Measurements from ENCODE around the gene BPNT1.

Gene BPNT1

DNA sequence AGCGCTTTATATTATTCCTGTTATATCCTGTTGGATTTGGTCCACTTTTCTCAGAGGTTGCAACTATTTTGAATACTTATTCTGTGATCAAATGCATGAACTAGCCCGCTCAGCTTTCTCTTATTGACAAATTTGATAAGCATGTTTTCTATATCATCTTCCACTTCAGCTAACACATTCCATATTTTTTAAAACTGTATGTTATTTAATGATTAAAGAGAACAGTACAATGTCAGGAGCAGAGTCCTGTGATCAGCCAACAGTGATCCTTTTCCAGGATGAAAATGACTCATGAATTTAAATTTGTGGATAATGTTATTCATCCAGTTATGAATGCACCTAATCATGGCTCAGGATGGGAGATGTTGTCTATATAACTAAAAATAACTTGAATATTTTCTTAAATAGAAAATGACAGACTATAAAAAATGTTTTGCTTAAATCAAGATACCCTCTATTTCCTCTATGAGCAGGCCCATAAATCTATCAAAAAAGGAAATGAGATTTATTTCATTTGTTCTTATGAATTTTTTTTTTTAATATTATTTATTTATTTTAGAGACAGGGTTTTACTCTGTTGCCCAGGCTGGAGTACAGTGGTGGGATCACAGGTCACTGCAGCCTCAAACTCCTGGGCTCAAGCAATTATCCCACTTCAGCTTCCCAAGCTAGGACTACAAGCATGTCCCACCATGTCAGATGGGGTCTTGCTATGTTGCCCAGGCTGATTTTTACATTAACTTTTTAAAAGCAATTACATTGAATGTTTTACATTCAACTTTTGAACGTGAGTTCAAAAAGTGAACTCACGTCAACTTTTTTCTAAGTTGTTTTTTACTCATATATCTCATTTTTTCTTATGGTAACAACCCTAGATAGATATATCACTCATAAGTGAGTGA lies 12.5 kb downstream of the BPNT1 start:
- no peak for DNase-seq

DNA sequence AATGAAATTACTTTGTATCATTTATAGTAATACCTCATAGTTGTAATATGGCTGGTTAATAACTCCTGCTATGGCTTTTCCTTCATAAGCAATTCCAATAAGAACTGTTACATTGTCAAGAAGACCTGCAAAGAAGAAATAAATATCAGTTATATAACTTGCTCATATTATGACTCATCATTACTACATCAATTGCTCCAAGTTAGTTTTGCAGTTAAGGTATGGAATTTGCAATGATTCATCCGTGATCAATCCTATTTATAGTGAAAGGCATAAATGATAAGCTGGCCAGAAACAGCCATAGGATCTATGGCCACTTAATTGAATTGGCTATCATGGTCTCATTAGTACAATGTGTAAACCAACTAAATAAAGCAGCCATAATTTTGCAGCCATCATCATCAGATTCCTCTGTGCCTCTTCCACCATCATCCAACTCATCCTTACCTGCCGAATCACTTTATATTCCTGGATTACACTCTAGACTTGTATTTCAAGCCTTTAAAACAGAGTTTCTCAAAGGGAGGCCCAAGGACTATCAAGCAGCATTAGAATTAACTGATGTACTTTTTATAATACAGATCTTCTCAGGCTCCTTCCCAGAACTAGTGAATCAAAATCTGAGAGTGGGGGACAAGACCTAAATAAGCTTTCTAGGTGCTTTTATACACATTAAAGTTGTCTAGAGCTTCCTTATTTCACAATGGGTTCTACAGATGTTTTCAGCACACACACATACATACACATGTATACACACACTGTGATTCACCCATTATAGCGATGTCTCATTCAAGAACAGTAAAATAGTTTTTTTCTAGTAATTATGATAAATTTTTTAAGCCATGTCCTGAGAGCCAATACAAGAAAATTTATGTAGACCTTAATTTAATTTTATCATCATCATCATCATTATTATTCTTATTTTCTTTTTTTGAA lies 22.1 kb downstream of the BPNT1 start:
- DNase-seq, result no peak

DNA sequence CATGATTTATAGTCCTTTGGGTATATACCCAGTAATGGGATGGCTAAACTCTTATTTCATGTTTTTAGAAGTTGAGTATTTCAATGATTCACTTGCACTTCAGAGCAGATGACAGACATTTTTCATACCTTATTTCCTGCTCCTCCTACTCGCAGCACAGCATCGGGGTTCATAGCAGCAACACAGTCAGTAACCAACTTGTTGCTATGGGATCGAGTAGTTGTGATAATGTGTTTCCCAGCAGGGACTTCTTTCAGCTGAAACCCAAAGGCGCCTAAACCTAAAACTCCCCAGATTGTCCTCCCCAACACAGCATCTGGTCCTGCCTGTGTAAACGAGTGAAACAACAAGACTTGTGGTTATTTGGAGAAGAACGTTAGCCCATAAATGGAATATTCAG lies 27.0 kb downstream of the BPNT1 start:
- DNase-seq, result no peak

DNA sequence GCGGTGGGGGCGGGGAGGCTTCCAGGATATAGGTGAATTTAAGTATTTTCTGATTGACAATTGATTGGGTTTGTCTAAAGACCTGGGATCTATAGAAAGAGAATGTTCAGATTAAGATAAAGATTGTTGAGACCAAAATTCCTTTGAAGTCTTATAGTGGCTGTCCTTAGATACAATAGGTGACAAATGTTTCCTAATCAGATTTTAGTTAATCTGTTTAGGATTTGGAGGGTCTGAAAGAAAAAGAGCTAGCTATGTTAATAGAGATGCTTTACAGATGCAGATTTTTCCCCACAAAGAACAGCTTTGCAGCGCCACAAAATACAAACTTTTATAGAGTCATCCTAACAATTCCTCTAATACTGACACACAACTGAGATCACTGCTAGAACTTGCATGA lies 28.7 kb downstream of the BPNT1 start:
- no peak for DNase-seq

DNA sequence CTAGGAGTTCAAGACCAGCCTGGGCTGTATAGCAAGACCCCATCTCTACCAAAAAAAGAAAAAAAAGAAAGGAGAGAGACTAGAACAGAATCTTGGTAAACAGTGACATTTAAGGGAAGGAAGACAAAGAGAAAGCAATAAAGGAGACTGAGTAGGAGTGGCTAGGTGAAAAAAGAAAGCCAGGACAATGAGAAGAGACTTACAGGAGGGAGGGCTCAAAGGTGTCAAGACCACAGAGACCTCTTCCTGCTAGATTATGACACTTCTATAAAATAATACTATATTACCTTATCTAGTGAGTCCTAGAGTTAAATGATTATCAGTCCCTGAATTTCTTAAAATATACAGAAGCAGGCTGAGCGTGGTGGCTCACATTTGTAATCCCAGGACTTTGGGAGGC lies 33.2 kb downstream of the BPNT1 start:
- peak; percentile 42 for DNase-seq

DNA sequence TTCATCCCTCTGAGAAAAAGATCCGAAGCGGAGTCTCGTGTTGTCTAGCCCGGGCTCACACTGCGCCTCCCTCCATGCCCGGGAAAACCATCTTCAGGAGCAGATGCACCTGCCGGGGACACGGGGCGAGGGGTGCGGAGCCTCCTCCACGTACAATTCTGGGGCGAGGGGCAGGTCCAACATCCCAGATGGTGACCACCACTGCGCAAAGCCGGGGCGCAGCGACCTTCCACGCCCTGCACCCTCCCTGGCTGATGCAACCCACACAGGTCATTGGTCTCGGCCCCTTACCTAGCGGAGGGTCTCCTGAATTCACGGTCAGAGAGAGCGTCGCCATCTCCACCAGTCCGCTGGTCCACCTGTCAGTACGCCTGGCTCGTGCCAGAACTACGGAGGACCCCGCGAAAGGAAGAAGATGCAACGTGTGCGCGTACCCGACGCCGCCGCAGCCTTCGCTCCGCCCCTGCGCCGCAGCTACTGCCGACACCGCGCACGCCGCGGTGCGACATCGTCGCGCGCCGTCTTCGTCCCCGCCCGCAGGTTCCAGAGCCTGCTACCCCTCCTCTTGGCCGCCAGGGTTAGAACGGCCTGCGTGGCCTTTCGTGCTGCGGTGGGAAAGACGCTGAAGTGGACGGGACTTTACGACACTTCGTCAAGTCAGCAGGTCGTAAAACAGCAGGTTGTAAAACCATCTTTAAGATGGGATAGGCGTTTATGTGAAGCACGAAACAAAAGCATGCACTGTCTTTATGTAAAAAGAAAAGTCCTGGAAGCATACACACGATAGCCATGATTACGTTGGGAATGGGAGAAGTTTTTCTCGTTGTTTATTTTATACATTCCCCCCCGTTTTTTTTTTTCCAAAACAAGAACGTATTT lies 43.3 kb downstream of the BPNT1 start, which contains the start of gene EPRS1:
EPRS1 (minus strand) TSS at position 454 of the 879 bp plus-strand sequence; CDS start at position 337, 117 bp downstream.
- peak; percentile 96 for DNase-seq

DNA sequence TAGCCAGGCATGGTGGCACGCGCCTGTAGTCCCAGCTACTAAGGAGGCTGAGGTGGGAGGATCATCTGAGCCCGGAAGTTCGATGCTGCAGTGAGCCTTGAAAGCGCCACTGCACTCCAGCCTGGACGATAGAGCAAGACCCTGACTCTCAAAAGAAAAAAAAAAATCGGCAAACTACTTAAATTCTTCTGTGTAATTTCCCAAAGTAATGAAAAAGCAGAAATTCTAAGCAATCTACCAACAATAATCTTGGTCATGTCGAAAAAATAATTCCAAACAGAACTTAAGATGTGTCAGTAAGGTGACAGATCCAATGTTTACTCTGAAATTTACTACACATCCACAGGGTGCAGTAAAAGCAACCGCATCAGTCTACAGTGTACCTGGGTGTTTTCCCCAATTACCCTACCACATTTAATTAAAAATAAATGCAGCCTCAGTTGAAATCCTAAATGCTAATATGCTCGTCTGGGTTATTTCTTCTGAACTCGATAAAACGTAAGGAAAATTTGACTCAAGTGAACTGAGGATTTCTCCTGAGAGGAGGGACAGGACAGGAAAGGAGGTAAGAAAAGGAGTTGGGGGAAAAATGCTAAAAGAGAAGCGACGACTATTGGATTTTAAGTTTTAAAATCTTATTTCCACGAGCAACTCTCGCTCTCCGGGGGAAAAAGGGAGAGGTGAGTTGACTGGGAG lies 44.1 kb downstream of the BPNT1 start:
- peak; percentile 30 for DNase-seq

DNA sequence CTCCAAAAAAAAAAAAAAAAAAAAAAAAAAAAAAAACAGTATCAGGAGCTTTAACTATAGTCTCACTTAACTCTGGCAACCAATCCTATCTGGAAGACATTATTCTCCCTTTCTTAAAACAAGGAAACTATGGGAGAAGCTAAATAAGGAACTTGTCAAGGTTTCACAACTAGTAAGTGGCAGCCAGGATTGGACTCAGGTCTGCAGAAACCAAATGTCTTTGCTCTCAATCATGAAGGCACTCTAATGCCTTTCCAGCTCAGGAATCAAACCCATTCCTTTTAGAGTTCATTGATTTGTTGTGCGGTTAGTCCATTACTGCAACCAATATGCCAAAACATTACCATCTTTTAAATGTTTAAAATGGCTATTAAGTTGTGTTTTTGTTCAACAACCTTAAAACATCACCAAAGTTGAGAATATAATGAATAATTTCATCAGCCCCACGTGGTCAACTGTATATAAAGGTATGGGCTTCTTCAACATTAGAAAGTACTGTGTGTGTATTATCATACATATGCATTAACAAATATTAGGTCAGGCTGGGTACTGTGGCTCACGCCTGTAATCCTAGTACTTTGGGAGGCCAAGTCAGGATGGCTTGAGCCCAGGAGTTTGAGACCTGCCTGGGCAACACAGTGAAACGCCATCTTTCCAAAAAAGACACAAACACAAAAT lies 44.8 kb downstream of the BPNT1 start:
- DNase-seq, result no peak

DNA sequence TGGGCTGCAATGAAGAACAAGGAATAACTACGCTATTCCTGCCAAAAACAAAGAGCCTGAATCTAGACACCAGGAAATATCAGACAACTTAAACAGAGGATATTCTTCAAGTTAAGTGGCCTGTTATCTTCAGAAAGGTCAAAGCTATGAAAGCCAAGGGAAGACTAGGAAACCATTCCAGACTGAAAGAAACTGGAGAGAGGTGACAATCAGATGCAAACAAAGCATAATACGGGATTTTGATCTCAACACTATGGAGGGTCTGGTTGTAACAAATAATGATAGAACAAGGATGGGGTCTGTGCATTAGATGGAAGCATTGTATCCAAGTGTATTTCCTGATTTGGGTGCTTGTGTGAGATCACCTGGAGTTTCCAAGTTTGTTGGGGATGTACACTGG lies 45.9 kb downstream of the BPNT1 start:
- DNase-seq, result no peak

DNA sequence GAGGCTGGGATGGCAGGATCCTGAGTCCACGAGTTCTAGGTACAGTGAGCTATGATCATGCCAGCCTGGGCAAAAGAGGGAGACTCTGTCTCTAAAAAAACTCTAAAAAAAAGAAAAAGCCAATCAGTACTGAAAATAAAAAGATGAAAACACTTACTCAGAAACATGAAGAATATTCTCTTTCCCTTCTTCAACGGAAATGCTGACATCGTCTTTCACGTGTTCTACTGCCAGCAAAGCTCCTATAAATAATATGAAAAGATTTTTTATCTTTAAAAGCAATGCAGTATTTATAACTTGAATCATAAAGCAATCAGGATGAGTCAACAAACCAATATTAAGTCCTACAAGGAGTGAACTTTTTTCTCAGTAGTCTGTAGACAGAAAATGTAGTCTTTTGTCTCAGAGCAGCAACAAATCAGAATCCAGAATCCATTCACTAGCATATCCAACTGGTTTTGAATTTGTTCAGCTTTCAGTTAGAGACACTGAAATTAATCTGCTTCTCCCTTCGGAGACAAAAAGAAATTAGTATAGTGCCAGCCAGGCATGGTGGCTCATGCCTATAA lies 49.5 kb downstream of the BPNT1 start:
- no peak for DNase-seq

DNA sequence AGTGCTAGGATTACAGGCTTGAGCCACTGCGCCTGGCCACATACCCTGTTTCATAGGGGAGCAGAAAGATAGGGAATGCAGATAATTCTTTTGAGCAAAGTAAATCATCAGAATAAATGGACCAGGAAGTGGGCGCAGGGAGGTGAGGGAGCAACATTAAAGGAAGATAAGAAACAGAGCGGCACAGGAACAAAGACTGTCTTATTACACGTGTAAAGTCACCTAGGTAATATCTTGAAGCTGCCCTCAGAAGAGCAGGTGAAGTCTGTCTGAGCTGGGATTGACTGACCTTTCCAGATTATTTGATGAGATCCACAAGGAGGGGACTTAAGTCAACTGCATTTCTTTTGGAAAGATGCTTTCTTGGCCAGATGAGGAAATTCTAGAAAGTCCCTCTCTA lies 50.9 kb downstream of the BPNT1 start:
- no peak for DNase-seq

DNA sequence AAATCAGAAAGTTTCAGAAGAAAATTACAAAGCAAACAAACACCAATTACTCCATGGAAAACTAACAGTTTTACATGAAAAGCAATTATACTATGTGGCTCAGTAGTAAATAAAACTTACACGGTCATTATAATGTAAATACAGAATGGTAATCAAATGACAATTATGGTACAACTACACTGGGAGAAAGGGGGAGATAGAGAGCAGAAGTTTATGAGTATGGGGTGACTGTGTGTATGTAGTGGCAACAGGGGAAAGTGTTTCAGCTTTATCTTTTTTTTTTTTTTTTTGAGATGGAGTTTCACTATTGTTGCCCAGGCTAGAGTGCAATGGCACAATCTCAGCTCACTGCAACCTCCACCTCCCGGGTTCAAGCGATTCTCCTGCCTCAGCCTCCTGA lies 51.8 kb downstream of the BPNT1 start:
- peak; percentile 14 for DNase-seq

DNA sequence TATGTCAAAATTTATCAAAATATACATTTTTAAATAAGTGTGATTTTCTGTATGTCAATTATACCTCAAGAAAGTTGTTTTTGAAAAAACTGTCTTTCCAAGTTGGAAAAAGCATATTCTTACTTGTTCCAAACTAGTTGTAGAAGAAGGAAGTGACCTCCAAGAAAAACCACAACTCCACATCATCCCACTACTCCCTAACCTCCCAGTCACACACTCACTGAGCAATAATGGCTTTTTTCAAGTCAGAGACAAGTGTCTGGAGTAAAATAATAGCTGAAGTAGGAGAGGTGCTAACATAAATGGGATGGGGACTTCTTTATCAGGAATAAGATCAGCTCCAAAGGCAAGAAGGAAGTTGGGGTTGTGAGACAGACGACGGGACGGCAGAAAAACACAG lies 56.7 kb downstream of the BPNT1 start:
- DNase-seq, result no peak

DNA sequence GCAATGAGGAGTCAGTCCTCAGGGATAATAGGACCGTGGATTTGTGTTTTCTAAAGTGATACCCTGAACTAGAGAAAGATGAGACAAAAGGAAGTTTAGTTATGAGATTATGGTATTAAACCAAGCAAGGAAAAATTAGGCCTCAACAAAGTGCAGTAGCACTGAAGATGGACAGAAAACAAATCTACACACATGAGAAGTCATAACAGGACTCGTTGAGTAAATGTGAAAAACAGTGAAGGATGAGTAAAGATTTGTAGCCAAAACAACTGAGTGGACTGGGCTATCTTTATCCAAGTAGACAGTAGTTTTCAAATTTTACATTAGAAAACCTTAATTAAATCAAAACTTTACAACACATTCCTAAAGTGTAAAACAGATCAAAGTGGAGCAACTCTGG lies 58.3 kb downstream of the BPNT1 start:
- DNase-seq, result no peak

DNA sequence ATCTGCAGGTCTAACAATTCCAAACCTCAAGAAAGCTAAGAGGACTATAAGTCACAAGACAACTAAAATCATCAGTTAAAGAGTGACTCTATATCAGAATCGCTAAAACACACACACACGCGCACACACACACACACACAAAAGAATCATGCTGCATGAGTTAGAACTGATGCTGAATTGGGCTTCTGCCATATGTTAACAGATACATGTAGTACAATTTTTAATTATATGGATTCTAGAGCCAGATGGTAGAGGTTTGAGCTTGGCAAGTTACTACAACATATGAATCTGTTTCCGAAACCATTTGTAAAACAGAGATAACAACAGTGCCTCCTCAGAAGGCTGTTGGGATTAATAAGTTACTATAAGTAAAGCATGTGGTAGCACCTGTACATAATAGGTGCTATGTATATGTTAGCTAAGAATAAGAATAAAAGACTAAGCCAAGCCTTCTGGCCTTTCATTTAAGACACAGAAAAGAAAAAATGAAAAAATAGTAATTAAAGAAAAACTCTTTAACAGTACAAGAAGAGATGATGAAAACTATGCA lies 61.2 kb downstream of the BPNT1 start:
- DNase-seq, result no peak

DNA sequence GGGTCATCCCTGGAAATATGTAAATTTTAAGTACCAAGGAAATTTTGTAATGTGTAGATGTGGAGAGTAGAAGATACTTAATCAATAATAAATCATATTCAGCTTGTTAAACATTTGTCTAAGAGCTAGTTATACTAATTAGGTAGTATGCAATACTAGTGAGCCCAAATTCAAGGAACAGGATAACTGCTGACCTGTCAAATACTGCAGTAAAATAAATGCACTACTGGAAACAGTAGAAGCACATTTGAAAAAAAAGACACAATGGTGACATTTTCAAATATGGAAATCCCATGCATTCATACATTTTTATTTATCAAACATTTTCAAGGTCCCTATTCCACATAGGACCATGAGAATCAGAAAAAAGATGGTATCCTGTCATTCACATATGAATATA lies 70.5 kb downstream of the BPNT1 start:
- no peak for DNase-seq

DNA sequence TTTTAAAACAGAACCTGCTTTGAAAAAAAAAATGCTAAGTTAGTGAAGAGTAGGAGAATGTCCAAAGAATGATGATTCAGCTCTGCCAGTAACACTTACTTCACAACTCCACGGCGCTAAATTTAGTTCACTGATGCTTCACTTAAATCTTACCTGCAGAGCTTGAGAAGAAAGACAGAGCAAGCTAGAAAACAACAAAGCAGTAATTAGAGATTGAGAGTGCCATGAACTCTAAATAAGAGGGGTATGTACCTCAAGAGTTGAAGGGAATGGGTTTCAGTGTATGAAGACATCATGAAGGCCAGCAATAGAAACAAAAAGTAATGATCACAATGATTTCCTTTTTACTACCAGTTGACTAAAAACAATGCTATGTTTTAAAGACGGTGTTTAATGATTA lies 76.1 kb downstream of the BPNT1 start:
- DNase-seq, result no peak

DNA sequence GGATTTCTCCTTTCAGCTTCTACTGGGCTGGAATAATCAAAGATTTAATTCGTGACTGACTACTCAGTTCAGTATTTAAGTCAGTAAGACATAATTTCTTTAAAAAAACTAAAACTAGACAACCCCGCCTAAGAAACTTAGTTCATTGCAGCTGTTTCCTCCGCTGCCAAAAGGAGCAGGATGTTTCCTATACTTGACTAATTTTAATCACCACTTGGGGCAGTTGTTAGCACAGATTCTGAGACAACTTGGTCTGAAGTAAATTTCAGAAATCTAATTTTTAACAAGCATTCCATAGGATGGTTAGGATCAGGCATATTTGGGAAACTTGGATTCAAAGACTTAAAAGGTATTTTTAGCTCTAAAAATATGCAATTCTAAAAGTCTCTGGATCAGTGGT lies 77.3 kb downstream of the BPNT1 start:
- no peak for DNase-seq

DNA sequence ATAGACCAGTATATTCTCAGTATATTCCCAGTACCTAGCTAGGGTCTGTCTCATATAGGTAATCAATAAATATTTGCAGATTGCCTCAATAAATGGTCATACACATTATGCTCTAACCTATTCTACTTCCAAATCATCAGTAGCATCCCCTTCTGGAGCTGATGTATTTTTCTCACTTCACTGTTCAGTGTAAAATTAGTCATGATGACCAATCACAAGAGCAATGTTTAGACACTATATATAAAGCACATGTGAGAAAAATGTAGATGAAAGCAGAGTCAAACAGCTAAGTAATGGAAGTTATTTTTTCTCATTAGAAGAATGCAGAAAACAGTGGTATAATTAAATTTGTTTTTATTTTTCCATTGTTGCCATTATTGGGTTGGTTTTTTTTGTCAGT lies 78.0 kb downstream of the BPNT1 start:
- DNase-seq, result no peak

Measured in CD4-positive, alpha-beta T cell treated with Interleukin-21 for 1 hour (primary cell).